Mucosa of descending colon (tissue), 3 donors: ENCODE measurements around the gene EXOSC2. TPM values are rescaled to one million over a fixed set of nuclear protein-coding genes. Genes with fewer than 3 reads are reported as not detected.

Source experiments
- ATAC-seq: fragments of 200-7000 bp; cut with Tn5 transposase; one replicate; pipeline ENCODE4 v1.9.1; 2020; ENCODE audit warnings: mild to moderate bottlenecking, moderate library complexity
- DNase-seq, 3 donors: peaks; one replicate each; pipeline ENCODE4 v3.0.0-alpha.2; 2020
- H3K36me3 ChIP-seq: fragments of 200-600 bp; one replicate; pipeline ENCODE4 v1.8.0; 2021; ENCODE audit warnings: low read depth, mild to moderate bottlenecking
- H3K4me1 ChIP-seq: fragments of 200-600 bp; one replicate; pipeline ENCODE4 v1.8.0; 2021; ENCODE audit warnings: low read depth, mild to moderate bottlenecking
- H3K4me3 ChIP-seq: fragments of 200-600 bp; one replicate; pipeline ENCODE4 v1.8.0; 2021; ENCODE audit warnings: mild to moderate bottlenecking
- H3K9me3 ChIP-seq: fragments of 200-600 bp; one replicate; pipeline ENCODE4 v1.8.0; 2021; ENCODE audit warnings: mild to moderate bottlenecking
- CTCF ChIP-seq: fragments of 200-600 bp; IDR thresholded peaks from one replicate; pipeline ENCODE4 v1.8.0; 2022; ENCODE audit warnings: antibody characterized with exemption, mild to moderate bottlenecking
- intact Hi-C, 2 donors: fragments of 100-400 bp; cut with DNase I in 1 of 2; cut with micrococcal nuclease in 1 of 2; formaldehyde crosslinking; loops; one replicate each; pipeline versions ENCODE4 v1.11.0 to v1.11.1; 2022; cut with DNase I, micrococcal nuclease
- total RNA-seq, 3 donors: library from RNA; stranded (reverse); fragmentation: NEBNext Ultra II Directional in 2 of 3; extraction: Animal tissue kit (Norgen Biotek cat#: 25700) in 2 of 3; gene quantifications; one replicate each; pipeline versions ENCODE4 v1.2.1 to v1.2.4, GENCODE V29; 2021 to 2023
- donor health status: DM: no; HTN: no; CAD: no; lungs with moderate emphysema.
- donor health status: DM: no; HTN: no; CAD: no.
- donor health status: DM: no; HTN: yes; CAD: no.

Gene EXOSC2
- total RNA-seq, 3 donors from 2014 or later: 18.3 to 25.7 (median 19.1) TPM

DNA sequence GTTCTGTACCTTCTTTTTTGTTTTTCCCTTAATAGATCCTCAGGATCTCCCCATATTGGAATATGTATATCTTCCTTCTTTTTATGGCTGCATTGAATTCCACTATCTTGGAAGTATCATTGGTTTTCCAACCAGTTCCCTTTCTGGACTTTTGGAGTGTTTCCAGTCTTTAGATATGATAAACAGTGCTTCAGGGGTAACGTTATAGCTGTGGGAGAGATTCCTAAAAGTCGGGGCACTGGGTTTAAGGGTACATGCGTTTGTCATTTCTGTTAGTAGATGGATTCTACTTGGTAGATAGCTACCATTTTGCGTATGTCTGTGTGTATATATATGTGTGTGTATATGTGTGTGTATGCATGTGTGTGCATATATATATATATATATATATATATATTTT is 42.0 kb downstream of the EXOSC2 start:
- Histone ChIP-seq H3K4me3 (no peak overlapping the region), H3K9me3 (no peaks in the 10 kb centered on the region), H3K36me3 (no peaks in the 10 kb centered on the region), H3K4me1 (peaks cover 17% of the 10 kb centered on the region)
- no peak for TF ChIP-seq CTCF
- DNase-seq (no peak), ATAC-seq (no peak)
- intact Hi-C loops: no loop called here

GRCh38 chr9:130736834-130737233 is 43.3 kb downstream of the EXOSC2 start:
- peaks cover 17% of the 10 kb centered on the region for H3K4me1 ChIP-seq
- ATAC-seq (no peak), DNase-seq (no peak)
- H3K4me3 ChIP-seq: no peak overlapping the region
- intact Hi-C loops: no loop called here
- TF ChIP-seq CTCF: no peak
- H3K9me3 ChIP-seq: no peaks in the 10 kb centered on the region
- no peaks in the 10 kb centered on the region for H3K36me3 ChIP-seq

- ATAC-seq: no peak
- no peak for DNase-seq
- no peaks in the 10 kb centered on the region for H3K9me3 ChIP-seq
- intact Hi-C loops: no loop called here
- no peaks in the 10 kb centered on the region for H3K36me3 ChIP-seq
- H3K4me3 ChIP-seq: no peak overlapping the region
- TF ChIP-seq CTCF: no peak
- peaks cover 7% of the 10 kb centered on the region for H3K4me1 ChIP-seq
Observed at GRCh38 chr9:130738281-130738680, 44.7 kb downstream of the EXOSC2 start.

- DNase-seq (no peak), ATAC-seq (no peak)
- Histone ChIP-seq H3K4me1 (no peaks in the 10 kb centered on the region), H3K9me3 (no peaks in the 10 kb centered on the region), H3K36me3 (no peaks in the 10 kb centered on the region), H3K4me3 (no peak overlapping the region)
- intact Hi-C loops: no loop called here
- no peak for TF ChIP-seq CTCF
Observed at GRCh38 chr9:130739081-130739480, 45.5 kb downstream of the EXOSC2 start.

DNA sequence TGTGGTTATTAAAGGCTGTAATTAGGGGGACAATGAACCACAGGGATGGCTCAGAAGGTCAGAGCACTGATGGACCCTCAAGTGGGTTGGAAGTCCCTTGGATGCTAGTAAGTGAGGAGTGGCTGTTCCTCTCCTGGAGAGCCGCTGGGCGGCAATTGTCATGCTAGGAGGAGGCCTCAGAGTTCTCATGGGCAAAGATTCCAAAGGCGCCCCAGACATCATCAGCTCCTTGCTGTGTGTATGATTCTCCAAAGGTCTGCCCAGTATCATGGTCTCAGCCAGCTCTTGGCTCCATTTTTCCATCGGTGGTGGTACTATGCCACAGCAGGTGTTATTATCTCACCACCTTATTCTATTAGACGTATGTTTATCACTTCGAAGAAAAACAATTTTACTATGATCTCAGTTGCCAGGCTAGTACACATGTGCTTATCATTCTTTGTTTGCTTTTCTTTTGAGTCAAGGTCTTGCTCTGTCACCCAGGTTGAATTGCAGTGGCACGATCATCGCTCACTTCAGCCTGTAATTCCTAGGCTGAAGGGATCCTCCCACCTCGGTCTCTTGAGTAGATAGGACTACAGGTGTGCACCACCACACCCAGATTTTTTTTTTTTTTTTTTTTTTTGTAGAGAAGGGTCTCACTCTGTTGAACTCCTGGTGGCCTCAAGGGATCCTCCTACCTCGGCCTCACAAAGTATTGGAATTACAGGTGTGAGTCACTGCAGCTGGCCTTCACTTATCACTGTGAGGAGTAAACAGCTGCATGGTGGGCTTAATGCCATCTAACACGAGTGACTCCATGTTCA is 46.8 kb downstream of the EXOSC2 start:
- no peaks in the 10 kb centered on the region for H3K9me3 ChIP-seq
- H3K4me1 ChIP-seq: no peaks in the 10 kb centered on the region
- TF ChIP-seq CTCF: no peak
- H3K4me3 ChIP-seq: no peak overlapping the region
- ATAC-seq (peak; percentile 83), DNase-seq (no peak)
- H3K36me3 ChIP-seq: no peaks in the 10 kb centered on the region
- intact Hi-C loops: no loop called here

- ATAC-seq (no peak), DNase-seq (no peak)
- Histone ChIP-seq H3K9me3 (no peaks in the 10 kb centered on the region), H3K36me3 (no peaks in the 10 kb centered on the region), H3K4me1 (no peaks in the 10 kb centered on the region), H3K4me3 (no peak overlapping the region)
- TF ChIP-seq CTCF: no peak
- intact Hi-C loops: no loop called here
Observed at GRCh38 chr9:130741024-130741305, 47.4 kb downstream of the EXOSC2 start.
